Lower lobe of right lung (tissue), 2 donors: Measurements from ENCODE around the gene SDHD. TPM values are rescaled to one million over a fixed set of nuclear protein-coding genes. Genes with fewer than 3 reads are reported as not detected.

ENCODE experiments used
- ATAC-seq, 2 donors: fragments of 200-7000 bp; cut with Tn5 transposase; one replicate each; pipeline ENCODE4 v1.9.1; 2020 to 2022; ENCODE audit warnings: mild to moderate bottlenecking in 2 of 2, moderate library complexity in 2 of 2
- DNase-seq: peaks from one replicate; pipeline ENCODE4 v3.0.0-alpha.2; 2020
- H3K27ac ChIP-seq: fragments of 200-600 bp; one replicate; pipeline ENCODE4 v1.8.0; 2022
- H3K27me3 ChIP-seq: fragments of 200-600 bp; one replicate; pipeline ENCODE4 v1.8.0; 2022; ENCODE audit warnings: low read depth
- H3K36me3 ChIP-seq: fragments of 200-600 bp; one replicate; pipeline ENCODE4 v1.8.0; 2022; ENCODE audit warnings: mild to moderate bottlenecking
- H3K4me1 ChIP-seq: fragments of 200-600 bp; one replicate; pipeline ENCODE4 v1.8.0; 2022
- H3K4me3 ChIP-seq: fragments of 200-600 bp; one replicate; pipeline ENCODE4 v1.8.0; 2022; ENCODE audit warnings: mild to moderate bottlenecking
- H3K9me3 ChIP-seq: fragments of 200-600 bp; one replicate; pipeline ENCODE4 v1.8.0; 2022
- CTCF ChIP-seq: fragments of 200-600 bp; IDR thresholded peaks from one replicate; pipeline ENCODE4 v1.8.0; 2022; ENCODE audit warnings: antibody characterized with exemption, mild to moderate bottlenecking
- intact Hi-C: fragments of 100-400 bp; cut with DNase I; formaldehyde crosslinking; loops from one replicate; pipeline ENCODE4 v1.11.0; 2022
- total RNA-seq: library from RNA; stranded (reverse); fragmentation: NEBNext Ultra II Directional; extraction: Animal tissue kit (Norgen Biotek cat#: 25700); gene quantifications from one replicate; pipeline ENCODE4 v1.2.1, GENCODE V29; 2021
- donor health status: DM: no; HTN: yes; CAD: no; lungs with severe emphysema.

SDHD gene
- total RNA-seq, 1 donor from 2014 or later, result 91.2 TPM

GRCh38 chr11:112049777-112050176 is 36.9 kb upstream of the SDHD start:
- Histone ChIP-seq H3K27ac (no peak overlapping the region), H3K4me1 (no peaks in the 10 kb centered on the region), H3K27me3 (no peaks in the 10 kb centered on the region), H3K4me3 (no peak overlapping the region), H3K36me3 (peaks cover 88% of the 10 kb centered on the region), H3K9me3 (no peaks in the 10 kb centered on the region)
- intact Hi-C loops, result no loop called here
- ATAC-seq (no peak), DNase-seq (no peak)
- TF ChIP-seq CTCF, result no peak

DNA sequence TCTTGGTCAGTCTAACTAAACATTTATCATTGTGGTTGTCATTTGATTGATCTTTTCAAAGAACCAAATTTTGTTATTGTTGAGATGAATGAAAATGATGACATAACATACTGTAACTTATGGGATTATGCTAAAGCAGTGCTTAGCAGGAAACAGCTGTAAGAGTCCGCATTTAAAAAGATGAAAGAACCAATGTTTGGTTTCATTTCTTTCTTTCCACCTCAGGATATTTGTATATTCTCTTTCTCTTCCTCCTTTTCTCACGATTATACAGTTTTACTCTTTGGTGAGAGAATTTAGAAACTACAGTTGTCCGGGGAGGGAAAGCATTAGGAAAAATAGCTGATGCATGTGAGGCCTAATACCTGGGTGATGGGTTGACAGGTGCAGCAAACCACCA is 36.0 kb upstream of the SDHD start:
- ATAC-seq (no peak), DNase-seq (no peak)
- no peak for TF ChIP-seq CTCF
- H3K4me1 ChIP-seq, result no peaks in the 10 kb centered on the region
- no peak overlapping the region for H3K4me3 ChIP-seq
- intact Hi-C loops, result no loop called here
- H3K27ac ChIP-seq, result no peak overlapping the region
- H3K36me3 ChIP-seq, result peaks cover 82% of the 10 kb centered on the region
- no peaks in the 10 kb centered on the region for H3K27me3 ChIP-seq
- H3K9me3 ChIP-seq, result no peaks in the 10 kb centered on the region

DNA sequence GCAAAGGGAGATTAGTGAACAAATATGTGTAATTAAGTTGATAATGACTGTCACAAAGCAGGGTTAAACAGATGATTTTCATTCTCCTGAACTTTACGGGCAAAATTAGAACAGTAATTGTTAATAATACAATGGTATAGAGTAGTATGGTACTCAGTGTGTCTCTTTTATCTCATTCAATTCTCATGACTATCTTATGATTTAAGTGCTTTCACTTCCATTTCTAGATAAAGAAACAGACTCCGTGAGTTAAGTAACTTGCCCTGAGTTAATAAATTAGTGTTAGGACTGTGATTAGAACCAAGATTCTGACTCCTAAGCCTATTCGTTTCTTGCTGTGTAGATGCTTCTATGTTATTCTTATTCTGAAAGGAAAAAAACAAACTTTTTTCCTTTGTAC is 34.9 kb upstream of the SDHD start:
- Histone ChIP-seq H3K36me3 (peaks cover 82% of the 10 kb centered on the region), H3K9me3 (no peaks in the 10 kb centered on the region), H3K27ac (no peak overlapping the region), H3K4me3 (no peak overlapping the region), H3K27me3 (no peaks in the 10 kb centered on the region), H3K4me1 (no peaks in the 10 kb centered on the region)
- ATAC-seq (no peak), DNase-seq (no peak)
- intact Hi-C loops, result no loop called here
- TF ChIP-seq CTCF, result no peak

DNA sequence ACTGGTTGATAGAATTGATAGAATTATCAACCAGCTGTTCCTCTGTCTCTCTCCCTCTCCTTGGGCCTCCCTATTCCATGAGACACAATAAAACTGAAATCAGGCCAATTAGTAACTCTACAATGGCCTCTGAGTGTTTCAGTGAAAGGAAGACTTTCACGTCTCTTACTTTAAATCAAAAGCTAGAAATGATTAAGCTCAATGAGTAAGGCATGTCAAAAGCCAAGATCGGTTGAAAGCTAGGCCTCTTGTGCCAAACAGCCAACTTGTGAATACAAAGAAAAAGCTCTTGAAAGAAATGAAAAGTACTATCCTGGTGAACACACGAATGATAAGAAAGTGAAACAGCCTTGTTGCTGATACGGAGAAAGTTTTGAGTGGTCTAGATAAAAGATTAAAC is 29.5 kb upstream of the SDHD start:
- H3K4me1 ChIP-seq, result no peaks in the 10 kb centered on the region
- DNase-seq, result no peak
- peaks cover 87% of the 10 kb centered on the region for H3K36me3 ChIP-seq
- H3K27ac ChIP-seq, result no peak overlapping the region
- no peak overlapping the region for H3K4me3 ChIP-seq
- H3K27me3 ChIP-seq, result no peaks in the 10 kb centered on the region
- H3K9me3 ChIP-seq, result no peaks in the 10 kb centered on the region
- no peak for TF ChIP-seq CTCF
- ATAC-seq, result no peak
- intact Hi-C loops, result no loop called here

- Histone ChIP-seq H3K4me3 (no peak overlapping the region), H3K36me3 (peaks cover 85% of the 10 kb centered on the region), H3K4me1 (no peaks in the 10 kb centered on the region), H3K27ac (no peak overlapping the region), H3K9me3 (no peaks in the 10 kb centered on the region), H3K27me3 (no peaks in the 10 kb centered on the region)
- DNase-seq (no peak), ATAC-seq (no peak)
- no peak for TF ChIP-seq CTCF
- intact Hi-C loops, result no loop called here
Measured at GRCh38 chr11:112058103-112058502, 28.6 kb upstream of the SDHD start.

- no peak for TF ChIP-seq CTCF
- intact Hi-C loops, result no loop called here
- DNase-seq (no peak), ATAC-seq (no peak)
- H3K4me3 ChIP-seq, result no peak overlapping the region
- no peaks in the 10 kb centered on the region for H3K9me3 ChIP-seq
- peaks cover 62% of the 10 kb centered on the region for H3K36me3 ChIP-seq
- no peaks in the 10 kb centered on the region for H3K4me1 ChIP-seq
- H3K27me3 ChIP-seq, result no peaks in the 10 kb centered on the region
- no peak overlapping the region for H3K27ac ChIP-seq
Measured at GRCh38 chr11:112062923-112063322, 23.8 kb upstream of the SDHD start.
